H9 (cell line): Measurements from ENCODE around the gene LRP1B. TPM values are rescaled to one million over a fixed set of nuclear protein-coding genes. Genes with fewer than 3 reads are reported as not detected.

Experiments
- DNase-seq: peaks from one replicate; pipeline ENCODE4 v3.0.0-alpha.2; 2017
- H2AFZ ChIP-seq: one replicate; pipeline ENCODE4 v1.6.1; 2013; ENCODE audit warnings: mild to moderate bottlenecking, low read length, control low read depth, moderate library complexity
- H2AK5ac ChIP-seq: 2 replicates; pipeline ENCODE4 v1.6.1; 2013; ENCODE audit warnings: low read length, control low read depth, mixed read lengths; ENCODE audit not compliant: insufficient read length
- H2BK120ac ChIP-seq: one replicate; pipeline ENCODE4 v1.6.1; 2013; ENCODE audit warnings: low read depth, mild to moderate bottlenecking, low read length, control low read depth, inconsistent platforms; ENCODE audit not compliant: poor library complexity, severe bottlenecking
- H2BK12ac ChIP-seq: 2 replicates; pipeline ENCODE4 v1.6.1; 2013; ENCODE audit warnings: low read length, control low read depth, mixed read lengths, low read depth; ENCODE audit not compliant: insufficient read length
- H2BK15ac ChIP-seq: 2 replicates; pipeline ENCODE4 v1.6.1; 2013; ENCODE audit warnings: low read depth, low read length, control low read depth
- H2BK20ac ChIP-seq: one replicate; pipeline ENCODE4 v1.6.1; 2013; ENCODE audit warnings: low read depth, mild to moderate bottlenecking, low read length, control low read depth, inconsistent platforms; ENCODE audit not compliant: poor library complexity, severe bottlenecking
- H2BK5ac ChIP-seq: 2 replicates; pipeline ENCODE4 v1.6.1; 2013; ENCODE audit warnings: low read length, control low read depth, mixed read lengths; ENCODE audit not compliant: insufficient read length
- H3K14ac ChIP-seq: 2 replicates; pipeline ENCODE4 v1.6.1; 2013; ENCODE audit warnings: low read length, control low read depth; ENCODE audit not compliant: insufficient read depth
- H3K18ac ChIP-seq: 2 replicates; pipeline ENCODE4 v1.6.1; 2013; ENCODE audit warnings: low read depth, mild to moderate bottlenecking, mixed read lengths, low read length, control low read depth; ENCODE audit not compliant: insufficient read length
- H3K23ac ChIP-seq: 2 replicates; pipeline ENCODE4 v1.6.1; 2013; ENCODE audit warnings: low read length, control low read depth, mixed read lengths, low read depth; ENCODE audit not compliant: insufficient read length
- H3K23me2 ChIP-seq: 2 replicates; pipeline ENCODE4 v1.6.1; 2013; ENCODE audit warnings: low read depth, mild to moderate bottlenecking, mixed read lengths, low read length, control low read depth; ENCODE audit not compliant: insufficient read length, poor library complexity, severe bottlenecking
- H3K27ac ChIP-seq: 2 replicates; pipeline ENCODE4 v1.5.1; 2013; ENCODE audit warnings: low read length, control low read depth, mixed read lengths, low read depth; ENCODE audit not compliant: insufficient read length
- H3K27me3 ChIP-seq: 2 replicates; pipeline ENCODE4 v1.6.1; 2013; ENCODE audit warnings: low read length, control low read depth, inconsistent platforms; ENCODE audit not compliant: insufficient read depth
- H3K4ac ChIP-seq: 2 replicates; pipeline ENCODE4 v1.6.1; 2013; ENCODE audit warnings: low read depth, mild to moderate bottlenecking, control low read depth, inconsistent platforms, low read length, moderate library complexity
- H3K4me1 ChIP-seq: 2 replicates; pipeline ENCODE4 v1.6.1; 2013; ENCODE audit warnings: low read length, control low read depth, inconsistent platforms; ENCODE audit not compliant: insufficient read depth
- H3K4me2 ChIP-seq: 2 replicates; pipeline ENCODE4 v1.6.1; 2013; ENCODE audit warnings: low read length, control low read depth, mixed read lengths; ENCODE audit not compliant: insufficient read length, insufficient read depth
- H3K56ac ChIP-seq: 2 replicates; pipeline ENCODE4 v1.6.1; 2013; ENCODE audit warnings: low read depth, mild to moderate bottlenecking, mixed read lengths, low read length, control low read depth; ENCODE audit not compliant: insufficient read length
- H3K79me1 ChIP-seq: 2 replicates; pipeline ENCODE4 v1.6.1; 2013; ENCODE audit warnings: low read depth, mild to moderate bottlenecking, moderate library complexity, low read length, control low read depth, inconsistent platforms; ENCODE audit not compliant: insufficient read depth, poor library complexity, severe bottlenecking
- H3K79me2 ChIP-seq: 2 replicates; pipeline ENCODE4 v1.6.1; 2013; ENCODE audit warnings: low read length, control low read depth, inconsistent platforms; ENCODE audit not compliant: insufficient read depth
- H3K9ac ChIP-seq: 2 replicates; pipeline ENCODE4 v1.6.1; 2013; ENCODE audit warnings: low read length, control low read depth, mixed read lengths; ENCODE audit not compliant: insufficient read length; ENCODE audit errors: extremely low read depth
- H3K9me3 ChIP-seq: one replicate; pipeline ENCODE4 v1.6.1; 2013; ENCODE audit warnings: low read depth, low read length, inconsistent platforms; ENCODE audit not compliant: control insufficient read depth
- H3T11ph ChIP-seq: one replicate; pipeline ENCODE4 v1.6.1; 2013; ENCODE audit warnings: mild to moderate bottlenecking, low read length, control low read depth, inconsistent platforms
- H4K20me1 ChIP-seq: one replicate; pipeline ENCODE4 v1.6.1; 2013; ENCODE audit not compliant: control insufficient read depth, insufficient read length, insufficient read depth
- H4K5ac ChIP-seq: 2 replicates; pipeline ENCODE4 v1.6.1; 2013; ENCODE audit warnings: low read depth, mild to moderate bottlenecking, mixed read lengths, low read length, control low read depth; ENCODE audit not compliant: insufficient read length
- H4K8ac ChIP-seq: replicated peaks from 2 replicates; pipeline ENCODE4 v1.6.1; 2013; ENCODE audit warnings: low read length, control low read depth, mixed read lengths, low read depth; ENCODE audit not compliant: insufficient read length
- H4K91ac ChIP-seq: 2 replicates; pipeline ENCODE4 v1.6.1; 2013; ENCODE audit warnings: low read depth, mild to moderate bottlenecking, moderate library complexity, mixed read lengths, low read length, control low read depth; ENCODE audit not compliant: insufficient read length
- H3K27ac Mint-ChIP-seq, 3 experiments: 2 replicates in 2 of 3; 3 replicates in 1 of 3; pipeline ENCODE4 v1.8.0; 2020 to 2021; ENCODE audit warnings: mixed read lengths in 3 of 3, mild to moderate bottlenecking in 1 of 3, moderate library complexity in 1 of 3
- H3K27me3 Mint-ChIP-seq: 2 replicates; pipeline ENCODE4 v1.8.0; 2021; ENCODE audit warnings: low read depth, mild to moderate bottlenecking, moderate library complexity, mixed read lengths
- H3K36me3 Mint-ChIP-seq, 3 experiments: 2 replicates in 2 of 3; 3 replicates in 1 of 3; pipeline ENCODE4 v1.8.0; 2020 to 2021; ENCODE audit warnings: low read depth in 3 of 3, mixed read lengths in 3 of 3; ENCODE audit not compliant: insufficient read depth in 1 of 3
- H3K4me1 Mint-ChIP-seq, 2 experiments: 2 replicates each; pipeline ENCODE4 v1.8.0; 2020; ENCODE audit warnings: mixed read lengths in 2 of 2
- H3K4me3 Mint-ChIP-seq, 2 experiments: 2 replicates in 1 of 2; 3 replicates in 1 of 2; pipeline ENCODE4 v1.8.0; 2020 to 2021; ENCODE audit warnings: mild to moderate bottlenecking in 2 of 2, mixed read lengths in 2 of 2, moderate library complexity in 1 of 2
- H3K9me3 Mint-ChIP-seq, 2 experiments: 2 replicates in 1 of 2; 3 replicates in 1 of 2; pipeline ENCODE4 v1.8.0; 2020; ENCODE audit warnings: mild to moderate bottlenecking in 2 of 2, mixed read lengths in 2 of 2, moderate library complexity in 1 of 2
- CTCF ChIP-seq: fragments of 200-600 bp; sonication (generic); conservative IDR thresholded peaks from 3 replicates; pipeline ENCODE4 v1.8.0; 2021; ENCODE audit warnings: antibody characterized with exemption, mild to moderate bottlenecking
- whole genome bisulfite sequencing: extraction: QIAGEN DNeasy Blood & Tissue Kit; methylation state at CpG from one replicate; pipeline ENCODE4 v1.1.7; 2013; ENCODE audit warnings: missing lambda C conversion rate, low lambda C conversion rate, mixed read lengths; ENCODE audit not compliant: insufficient read length; ENCODE audit errors: extremely low coverage; 5-methylcytosine and 5-hydroxymethylcytosine counted together
- total RNA-seq: library from RNA; stranded (reverse); gene quantifications from 2 replicates; pipeline ENCODE4 v1.2.1, GENCODE V29; 2021

LRP1B gene
- total RNA-seq, 1 experiment from 2014 or later = not detected

- H3K56ac ChIP-seq = no peak overlapping the region
- no peak overlapping the region for H3K4me2 ChIP-seq
Measured at GRCh38 chr2:142100970-142101369, 29.8 kb downstream of the LRP1B start.

More at GRCh38 chr2:142100970-142101369, 29.8 kb downstream of the LRP1B start:
- no peaks in the 10 kb centered on the region for H3K9me3 Mint-ChIP-seq
- Histone ChIP-seq H2BK5ac (no peak overlapping the region), H3K4me1 (no peaks in the 10 kb centered on the region), H3K18ac (no peak overlapping the region), H3T11ph (no peak overlapping the region), H4K8ac (no peak overlapping the region), H2BK20ac (no peak overlapping the region), H2BK120ac (no peak overlapping the region), H3K27me3 (no peaks in the 10 kb centered on the region), H3K27ac (no peak overlapping the region), H3K79me1 (no peaks in the 10 kb centered on the region), H4K20me1 (no peaks in the 10 kb centered on the region), H2AK5ac (no peak overlapping the region), H3K9ac (no peak overlapping the region), H3K4ac (no peak overlapping the region), H3K23me2 (no peaks in the 10 kb centered on the region), H3K9me3 (no peaks in the 10 kb centered on the region), H4K91ac (no peak overlapping the region), H3K79me2 (no peaks in the 10 kb centered on the region), H2BK15ac (no peak overlapping the region), H2BK12ac (no peak overlapping the region), H4K5ac (no peak overlapping the region), H3K14ac (no peak overlapping the region), H3K23ac (no peak overlapping the region), H2AFZ (no peak overlapping the region)
- DNase-seq = no peak
- peaks cover 0 to 8% of the 10 kb centered on the region in 2 experiments; a peak in 2 of 4 replicates for H3K4me1 Mint-ChIP-seq
- H3K36me3 Mint-ChIP-seq = no peaks in the 10 kb centered on the region
- H3K27me3 Mint-ChIP-seq = no peaks in the 10 kb centered on the region
- no peak overlapping the region for H3K4me3 Mint-ChIP-seq
- 0 out of 7 replicates have a peak overlapping the region, but pooled peaks of 1 of the 3 experiments have one; percentile 11 for H3K27ac Mint-ChIP-seq
- no peak for TF ChIP-seq CTCF
- no CpG with 5 or more reads among the region's 1 CpG for WGBS
